K562 (cell line): ENCODE measurements around the gene SNX20. TPM values are rescaled to one million over a fixed set of nuclear protein-coding genes. Genes with fewer than 3 reads are reported as not detected.

Experiments used
- ATAC-seq: fragments of 200-7000 bp; cut with Tn5 transposase; 3 replicates; pipeline ENCODE4 v1.9.1; 2020; ENCODE audit warnings: moderate library complexity
- BruUV-seq: library from RNA; stranded (reverse); fragments of 400-500 nt; replicated peaks from 2 replicates; lab custom pipeline; 2021; lab: Mats Ljungman, UMichigan
- CTCF ChIA-PET: fragments of 300-600 bp; formaldehyde crosslinking; extraction: SDS; loops from one replicate; lab custom pipeline; 2021; ENCODE audit warnings: low intra/inter-chr PET ratio; lab: Yijun Ruan, JAX
- POLR2A ChIA-PET: fragments of 300-600, 350-650 bp; sonication (Branson Sonifier 250); formaldehyde crosslinking; extraction: SDS; loops from one replicate; lab custom pipeline; 2021; ENCODE audit warnings: antibody characterized with exemption, inconsistent platforms; lab: Yijun Ruan, JAX
- DNase-seq, 4 experiments: peaks; one replicate each; pipeline versions ENCODE4 v3.0.0 to v3.0.0-alpha.2; 2011 to 2018; ENCODE audit warnings: low spot score in 3 of 4, mixed read lengths in 3 of 4; ENCODE audit errors: extremely low read depth in 1 of 4
- FAIRE-seq: peaks from 2 replicates; lab custom pipeline; 2011; peaks lifted over from hg19 to GRCh38; lab: Jason Lieb, UNC
- H2AFZ ChIP-seq: 2 replicates; pipeline ENCODE4 v1.6.0; 2011; ENCODE audit warnings: low read depth, low read length, control low read depth, inconsistent platforms
- H3K27ac ChIP-seq: fragments of 200-600 bp; 3 replicates; pipeline ENCODE4 v1.8.0; 2011; ENCODE audit warnings: low read depth, mild to moderate bottlenecking, control low read depth, inconsistent platforms, low read length, moderate library complexity, mixed read lengths; ENCODE audit errors: extremely low read depth
- H3K27me3 ChIP-seq, 2 experiments: fragments of 300-600 bp in 1 of 2; 2 replicates in 1 of 2; 3 replicates in 1 of 2; pipeline versions ENCODE4 v1.6.0 to v1.8.0; 2011; ENCODE audit warnings: inconsistent platforms in 2 of 2, low read length in 2 of 2, mild to moderate bottlenecking in 1 of 2, mixed read lengths in 1 of 2, moderate library complexity in 1 of 2; ENCODE audit not compliant: control insufficient read depth in 2 of 2, insufficient read depth in 2 of 2
- H3K36me3 ChIP-seq: fragments of 300-600 bp; 3 replicates; pipeline ENCODE4 v1.8.0; 2011; ENCODE audit warnings: mild to moderate bottlenecking, low read length, inconsistent platforms; ENCODE audit not compliant: control insufficient read depth, insufficient read depth
- H3K4me1 ChIP-seq, 2 experiments: fragments of 200-600 bp in 1 of 2; replicated peaks in 1 of 2; 2 replicates in 1 of 2; 3 replicates in 1 of 2; pipeline versions ENCODE4 v1.5.1 to v1.8.0; 2011; ENCODE audit warnings: inconsistent platforms in 2 of 2, low read length in 2 of 2, mild to moderate bottlenecking in 1 of 2, mixed read lengths in 1 of 2, moderate library complexity in 1 of 2; ENCODE audit not compliant: control insufficient read depth in 2 of 2, insufficient read depth in 2 of 2
- H3K4me2 ChIP-seq: 2 replicates; pipeline ENCODE4 v1.6.1; 2011; ENCODE audit warnings: low read length, control low read depth, inconsistent platforms, mixed read lengths; ENCODE audit not compliant: insufficient read depth
- H3K4me3 ChIP-seq: fragments of 200-600 bp; sonication (generic), shearing (Covaris generic); 2 replicates; pipeline ENCODE4 v1.5.1; 2016; ENCODE audit warnings: control low read depth, inconsistent platforms
- H3K79me2 ChIP-seq: fragments of 200-600 bp; 3 replicates; pipeline ENCODE4 v1.8.0; 2011; ENCODE audit warnings: low read length, inconsistent platforms; ENCODE audit not compliant: control insufficient read depth, insufficient read depth
- H3K9ac ChIP-seq, 2 experiments: 2 replicates each; pipeline versions ENCODE4 v1.6.0 to v1.6.1; 2011; ENCODE audit warnings: low read depth in 2 of 2, low read length in 2 of 2, control low read depth in 1 of 2, inconsistent platforms in 1 of 2, mild to moderate bottlenecking in 1 of 2, mixed read lengths in 1 of 2; ENCODE audit not compliant: insufficient read depth in 1 of 2
- H3K9me1 ChIP-seq: one replicate; pipeline ENCODE4 v1.6.0; 2011; ENCODE audit warnings: inconsistent platforms, mild to moderate bottlenecking, low read length, moderate library complexity; ENCODE audit not compliant: control insufficient read depth, insufficient read depth
- H3K9me3 ChIP-seq: replicated peaks from 2 replicates; pipeline ENCODE4 v1.5.1; 2011; ENCODE audit warnings: low read depth, low read length, inconsistent platforms; ENCODE audit not compliant: control insufficient read depth, insufficient read depth
- H4K20me1 ChIP-seq: replicated peaks from 2 replicates; pipeline ENCODE4 v1.6.1; 2011; ENCODE audit warnings: low read length, inconsistent platforms, mixed read lengths; ENCODE audit not compliant: control insufficient read depth, insufficient read depth
- CREB1 ChIP-seq, 2 experiments: sonication (generic) in 1 of 2; formaldehyde crosslinking in 1 of 2; IDR thresholded peaks; 2 replicates each; pipeline versions ENCODE4 v1.6.1 to v1.8.0; 2012 to 2022; ENCODE audit warnings: inconsistent platforms in 1 of 2, mild to moderate bottlenecking in 1 of 2, missing genetic modification reagents in 1 of 2, moderate library complexity in 1 of 2
- CREM ChIP-seq: IDR thresholded peaks from 2 replicates; pipeline ENCODE4 v1.6.1; 2014; ENCODE audit warnings: antibody characterized with exemption, low read depth
- L3MBTL2 ChIP-seq: fragments of 450-650 bp; IDR thresholded peaks from 2 replicates; pipeline ENCODE4 v1.6.1; 2016; ENCODE audit warnings: mild to moderate bottlenecking, moderate library complexity
- MNT ChIP-seq, 2 experiments: fragments of 450-650 bp; conservative IDR thresholded peaks; 2 replicates each; pipeline ENCODE4 v1.6.1; 2017; ENCODE audit warnings: mild to moderate bottlenecking in 2 of 2, moderate library complexity in 2 of 2
- POLR2AphosphoS2 ChIP-seq: IDR thresholded peaks from 2 replicates; pipeline ENCODE4 v1.6.1; 2012; ENCODE audit warnings: low read length, improper control_type of control experiment
- RBM14 ChIP-seq: fragments of 200-400 bp; formaldehyde crosslinking; IDR thresholded peaks from 2 replicates; pipeline ENCODE4 v1.6.1; 2018; ENCODE audit warnings: low read depth, mild to moderate bottlenecking, low read length, moderate library complexity, borderline replicate concordance; ENCODE audit not compliant: insufficient read depth
- RCOR1 ChIP-seq, 2 experiments: IDR thresholded peaks; 2 replicates each; pipeline ENCODE4 v1.6.1; 2012; ENCODE audit warnings: low read depth in 2 of 2, low read length in 2 of 2, borderline replicate concordance in 1 of 2, improper control_type of control experiment in 1 of 2
- TOE1 ChIP-seq, 2 experiments: fragments of 450-650 bp in 1 of 2; sonication (generic) in 1 of 2; formaldehyde crosslinking in 1 of 2; IDR thresholded peaks; 2 replicates each; pipeline versions ENCODE4 v1.7.1 to v1.8.0; 2016 to 2022; ENCODE audit warnings: borderline replicate concordance in 2 of 2, mild to moderate bottlenecking in 2 of 2, antibody characterized with exemption in 1 of 2, inconsistent platforms in 1 of 2, low read depth in 1 of 2, missing genetic modification reagents in 1 of 2, moderate library complexity in 1 of 2
- WGBS: fragments of 100-300 bp; shearing (Covaris generic); methylation state at CpG from one replicate; pipeline ENCODE4 v1.1.6; 2016; ENCODE audit warnings: low coverage, mixed read lengths; ENCODE audit not compliant: insufficient coverage; ENCODE audit errors: missing lambda C conversion rate; 5-methylcytosine and 5-hydroxymethylcytosine counted together
- in situ Hi-C: fragments of 300-500 bp; cut with MboI; formaldehyde crosslinking; loops from 4 replicates; pipeline ENCODE4 v1.15.0; 2018; ENCODE audit warnings: inconsistent platforms, mixed read lengths
- intact Hi-C: fragments of 100-400 bp; cut with micrococcal nuclease; formaldehyde crosslinking; loops from 2 replicates; pipeline ENCODE4 v1.14.2; 2022
- polyA plus RNA-seq, 8 experiments: library from polyadenylated mRNA; depleted of rRNA in 4 of 8; stranded (reverse) in 5 of 8; unstranded in 3 of 8; fragments of >200 nt; fragmentation: Nextera tagmentation in 2 of 8; fragmentation: Illumina TruSeq in 1 of 8; extraction: Ambion mirVana in 2 of 8; extraction: Trizol in 1 of 8; gene quantifications; 2 replicates each; pipeline versions ENCODE4 v1.2.1 to v1.2.3, GENCODE V29; 2011 to 2014; ENCODE audit warnings: inconsistent platforms in 1 of 8, missing spikeins in 1 of 8
- total RNA-seq, 7 experiments: library from RNA; depleted of rRNA in 6 of 7; stranded (reverse); fragments of >200 nt in 6 of 7; fragmentation: Illumina TruSeq in 2 of 7; extraction: Trizol in 2 of 7; gene quantifications; 2 replicates each; pipeline versions ENCODE4 v1.2.1 to v1.2.3, GENCODE V29; 2011 to 2021; ENCODE audit warnings: low replicate concordance in 1 of 7
- TF ChIP-seq, protein P1 (sequence below): fragments of 450-650 bp; IDR thresholded peaks from 2 replicates; pipeline ENCODE4 v1.6.1; 2018; ENCODE audit not compliant: partially characterized antibody
- TF ChIP-seq, protein P2 (sequence below): fragments of 450-650 bp; formaldehyde crosslinking; IDR thresholded peaks from 2 replicates; pipeline ENCODE4 v1.4.0; 2020; ENCODE audit warnings: mild to moderate bottlenecking, mixed read lengths

Gene SNX20
- total and polyA plus RNA-seq, 9 of the 15 experiments (the other 6 are each of a cell fraction or from before 2014, with no cell fraction given), result 0.04 to 0.07 TPM; not detected in 7

- intact Hi-C loops (no loop called here), in situ Hi-C loops (no loop called here)
- Histone ChIP-seq H3K27ac (no peak overlapping the region), H2AFZ (peak overlapping the region; percentile 63; the same call in 1 of the 2 replicates), H4K20me1 (no peaks in the 10 kb centered on the region; the same call in 1 of the 2 replicates), H3K4me3 (no peak overlapping the region), H3K9me1 (no peaks in the 10 kb centered on the region), H3K79me2 (no peaks in the 10 kb centered on the region), H3K9ac (no peak overlapping the region), H3K4me2 (peak overlapping the region; percentile 22; the same call in 1 of the 2 replicates), H3K27me3 (peaks cover 0 to 33% of the 10 kb centered on the region in 2 experiments; a peak in 3 of 5 replicates), H3K36me3 (no peaks in the 10 kb centered on the region), H3K9me3 (no peaks in the 10 kb centered on the region), H3K4me1 (peaks cover 9 to 15% of the 10 kb centered on the region in 2 experiments; a peak in 4 of 5 replicates)
- WGBS, result 7% methylated on average over 10 of the region's 15 CpGs
- CTCF ChIA-PET, result no interaction called here
- no TSS peak for BruUV-seq
- ATAC-seq (peak; percentile 89), DNase-seq (peak; percentile 55 to 73 (median 67)), FAIRE-seq (peak; percentile 65)
- POLR2A ChIA-PET, result interaction anchor here (0.6 kb wide), 1 partner anchor 29 kb away, joined by 5 read pairs; no protein-coding TSS in a partner anchor
- peak; percentile 71 for TF ChIP-seq CREM
- peak; percentile 50 for TF ChIP-seq L3MBTL2
- TF ChIP-seq, protein P1, sequence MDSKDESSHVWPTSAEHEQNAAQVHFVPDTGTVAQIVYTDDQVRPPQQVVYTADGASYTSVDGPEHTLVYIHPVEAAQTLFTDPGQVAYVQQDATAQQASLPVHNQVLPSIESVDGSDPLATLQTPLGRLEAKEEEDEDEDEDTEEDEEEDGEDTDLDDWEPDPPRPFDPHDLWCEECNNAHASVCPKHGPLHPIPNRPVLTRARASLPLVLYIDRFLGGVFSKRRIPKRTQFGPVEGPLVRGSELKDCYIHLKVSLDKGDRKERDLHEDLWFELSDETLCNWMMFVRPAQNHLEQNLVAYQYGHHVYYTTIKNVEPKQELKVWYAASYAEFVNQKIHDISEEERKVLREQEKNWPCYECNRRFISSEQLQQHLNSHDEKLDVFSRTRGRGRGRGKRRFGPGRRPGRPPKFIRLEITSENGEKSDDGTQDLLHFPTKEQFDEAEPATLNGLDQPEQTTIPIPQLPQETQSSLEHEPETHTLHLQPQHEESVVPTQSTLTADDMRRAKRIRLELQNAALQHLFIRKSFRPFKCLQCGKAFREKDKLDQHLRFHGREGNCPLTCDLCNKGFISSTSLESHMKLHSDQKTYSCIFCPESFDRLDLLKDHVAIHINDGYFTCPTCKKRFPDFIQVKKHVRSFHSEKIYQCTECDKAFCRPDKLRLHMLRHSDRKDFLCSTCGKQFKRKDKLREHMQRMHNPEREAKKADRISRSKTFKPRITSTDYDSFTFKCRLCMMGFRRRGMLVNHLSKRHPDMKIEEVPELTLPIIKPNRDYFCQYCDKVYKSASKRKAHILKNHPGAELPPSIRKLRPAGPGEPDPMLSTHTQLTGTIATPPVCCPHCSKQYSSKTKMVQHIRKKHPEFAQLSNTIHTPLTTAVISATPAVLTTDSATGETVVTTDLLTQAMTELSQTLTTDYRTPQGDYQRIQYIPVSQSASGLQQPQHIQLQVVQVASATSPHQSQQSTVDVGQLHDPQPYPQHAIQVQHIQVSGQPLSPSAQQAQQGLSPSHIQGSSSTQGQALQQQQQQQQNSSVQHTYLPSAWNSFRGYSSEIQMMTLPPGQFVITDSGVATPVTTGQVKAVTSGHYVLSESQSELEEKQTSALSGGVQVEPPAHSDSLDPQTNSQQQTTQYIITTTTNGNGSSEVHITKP, result no peak
- TF ChIP-seq POLR2AphosphoS2, result no peak
- peak; percentile 87 for TF ChIP-seq TOE1 (IDR thresholded peaks at IDR 0.05; ENCODE audit: borderline replicate concordance)
- TF ChIP-seq TOE1 (CRISPR knock-in tag; IDR thresholded peaks at IDR 0.05; ENCODE audit: borderline replicate concordance, low read depth), result no peak
- TF ChIP-seq RBM14, result no peak
- 0 out of 4 replicates have a peak, but pooled peaks of 1 of the 2 experiments have one; percentile 33 for TF ChIP-seq RCOR1 (IDR thresholded peaks at IDR 0.05; ENCODE audit: borderline replicate concordance in 1 of 2, low read depth in 2 of 2, low read length in 2 of 2)
- no peak for TF ChIP-seq CREB1 (IDR thresholded peaks at IDR 0.05)
- peak; percentile 28; the same call in 1 of the 2 replicates for TF ChIP-seq CREB1 (CRISPR knock-in tag; IDR thresholded peaks at IDR 0.05)
- peak in 1 of 2 experiments; percentile 42; a peak in 1 of 4 replicates for TF ChIP-seq MNT (conservative IDR thresholded peaks at IDR 0.05)
- TF ChIP-seq, protein P2, sequence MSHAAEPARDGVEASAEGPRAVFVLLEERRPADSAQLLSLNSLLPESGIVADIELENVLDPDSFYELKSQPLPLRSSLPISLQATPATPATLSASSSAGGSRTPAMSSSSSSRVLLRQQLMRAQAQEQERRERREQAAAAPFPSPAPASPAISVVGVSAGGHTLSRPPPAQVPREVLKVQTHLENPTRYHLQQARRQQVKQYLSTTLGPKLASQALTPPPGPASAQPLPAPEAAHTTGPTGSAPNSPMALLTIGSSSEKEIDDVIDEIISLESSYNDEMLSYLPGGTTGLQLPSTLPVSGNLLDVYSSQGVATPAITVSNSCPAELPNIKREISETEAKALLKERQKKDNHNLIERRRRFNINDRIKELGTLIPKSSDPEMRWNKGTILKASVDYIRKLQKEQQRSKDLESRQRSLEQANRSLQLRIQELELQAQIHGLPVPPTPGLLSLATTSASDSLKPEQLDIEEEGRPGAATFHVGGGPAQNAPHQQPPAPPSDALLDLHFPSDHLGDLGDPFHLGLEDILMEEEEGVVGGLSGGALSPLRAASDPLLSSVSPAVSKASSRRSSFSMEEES (CRISPR knock-in tag), result peak; percentile 95
Measured at GRCh38 chr16:50696575-50697420, 15.7 kb upstream of the SNX20 start.
